HG02571 (cell line): ENCODE results near the gene FCRLA.
A peak's percentile ranks its signal among the peaks of the same experiment; 100 is the strongest.
"Not testable (repeated sequence)": the region's sequence is repeated elsewhere in the genome, so short reads cannot be mapped to it uniquely, and the experiment has no call there.

Source experiments
- ATAC-seq: cut with Tn5 transposase; IDR thresholded peaks from one replicate; pipeline ENCODE4 v1.9.1; 2021; ENCODE audit warnings: mild to moderate bottlenecking, moderate library complexity; ENCODE audit not compliant: unreplicated experiment

Gene FCRLA

GRCh38 chr1:161706482-161707347 is at the start of gene FCRLA:
FCRLA (plus strand) TSS chr1:161707229; CDS start chr1:161707265, 36 bp downstream.
- ATAC-seq, result peak; percentile 55

- ATAC-seq, result not testable (repeated sequence)
These were observed 48.5 kb upstream of the FCRLA start for GRCh38 chr1:161658524-161658923.

GRCh38 chr1:161661660-161662311 is 45.2 kb upstream of the FCRLA start:
- ATAC-seq, result not testable (repeated sequence)

- ATAC-seq, result peak; percentile 65
These were observed 44.2 kb upstream of the FCRLA start, which contains the start of gene FCGR2B for GRCh38 chr1:161662684-161663339. FCGR2B (plus strand) TSS chr1:161663143; CDS start chr1:161663242, 99 bp downstream.

- ATAC-seq, result peak; percentile 18
These were observed 43.5 kb upstream of the FCRLA start for GRCh38 chr1:161663569-161663968.

GRCh38 chr1:161664689-161665088 is 42.3 kb upstream of the FCRLA start:
- ATAC-seq, result not testable (repeated sequence)

- not testable (repeated sequence) for ATAC-seq
These were observed 35.7 kb upstream of the FCRLA start for GRCh38 chr1:161671045-161672020.

- ATAC-seq, result not testable (repeated sequence)
These were observed 33.6 kb upstream of the FCRLA start for GRCh38 chr1:161673437-161673836.

- ATAC-seq, result not testable (repeated sequence)
These were observed 32.6 kb upstream of the FCRLA start for GRCh38 chr1:161674447-161674846.

GRCh38 chr1:161674908-161675307 is 32.1 kb upstream of the FCRLA start:
- ATAC-seq, result not testable (repeated sequence)

- no peak for ATAC-seq
These were observed 30.6 kb upstream of the FCRLA start for GRCh38 chr1:161676441-161676840.

- no peak for ATAC-seq
These were observed 29.9 kb upstream of the FCRLA start for GRCh38 chr1:161676958-161677689.

GRCh38 chr1:161678500-161678899 is 28.5 kb upstream of the FCRLA start:
- ATAC-seq, result no peak

- ATAC-seq, result no peak
These were observed 25.1 kb upstream of the FCRLA start for GRCh38 chr1:161681879-161682278.

- ATAC-seq, result no peak
These were observed 18.1 kb upstream of the FCRLA start for GRCh38 chr1:161688946-161689345.

GRCh38 chr1:161691846-161692245 is 15.2 kb upstream of the FCRLA start:
- no peak for ATAC-seq

GRCh38 chr1:161693020-161693712 is 13.9 kb upstream of the FCRLA start:
- not testable (repeated sequence) for ATAC-seq

- not testable (repeated sequence) for ATAC-seq
These were observed 8.7 kb upstream of the FCRLA start for GRCh38 chr1:161698302-161698701.

- no peak for ATAC-seq
These were observed 4.8 kb upstream of the FCRLA start for GRCh38 chr1:161702250-161702649.
